Motor neuron (in vitro differentiated cells): ENCODE data around the gene JAKMIP3. TPM values are rescaled to one million over a fixed set of nuclear protein-coding genes. Genes with fewer than 3 reads are reported as not detected.

Source experiments
- ATAC-seq, 8 experiments: fragments of 200-7000 bp; cut with Tn5 transposase; replicated peaks in 6 of 8; 2 replicates each; pipeline ENCODE4 v1.8.0; 2021; ENCODE audit warnings: mild to moderate bottlenecking in 8 of 8, moderate library complexity in 8 of 8
- H3K27ac ChIP-seq, 2 donors: fragments of 250-450 bp; sonication (Bioruptor Pico); 2 replicates each; pipeline ENCODE4 v1.9.0; 2021; ENCODE audit warnings: antibody characterized with exemption in 2 of 2, mild to moderate bottlenecking in 2 of 2, moderate library complexity in 1 of 2
- H3K4me1 ChIP-seq, 2 donors: fragments of 250-450 bp; sonication (Bioruptor Pico); replicated peaks in 1 of 2; 2 replicates each; pipeline ENCODE4 v1.6.1; 2021; ENCODE audit warnings: antibody characterized with exemption in 2 of 2, mild to moderate bottlenecking in 2 of 2, moderate library complexity in 1 of 2
- H3K4me3 ChIP-seq, 5 donors: fragments of 250-450 bp; sonication (Bioruptor Pico); 2 replicates each; pipeline ENCODE4 v1.9.0; 2021; ENCODE audit warnings: antibody characterized with exemption in 5 of 5, mild to moderate bottlenecking in 5 of 5, moderate library complexity in 4 of 5
- WGBS, 10 experiments: fragments of 450-650 bp; shearing (Covaris generic); methylation state at CpG; one replicate each; pipeline ENCODE4 v1.0.0; 2022; 5-methylcytosine and 5-hydroxymethylcytosine counted together
- in situ Hi-C, 9 experiments: fragments of 400-800 bp; cut with MboI; loops; one replicate each; pipeline ENCODE4 v1.15.0; 2021; ENCODE audit warnings: low sequenced_read_pairs in 9 of 9, low pct_unique_long_range_greater_than_20kb in 2 of 9; ENCODE audit not compliant: unreplicated experiment in 9 of 9
- total RNA-seq, 8 experiments: library from RNA; unstranded; fragments of 300-600 nt; gene quantifications; 2 replicates each; pipeline versions ENCODE4 v1.2.3 to v1.2.4, GENCODE V29; 2022

JAKMIP3 gene
- total RNA-seq, 8 experiments from 2014 or later, result 0.38 to 1.7 (median 1.4) TPM

GRCh38 chr10:132062116-132062515 lies 3.6 kb upstream of the JAKMIP3 start:
- no peak for ATAC-seq
- Histone ChIP-seq H3K4me3 (no peak overlapping the region), H3K27ac (no peak overlapping the region), H3K4me1 (peaks cover 14 to 18% of the 10 kb centered on the region in 2 donors)
- in situ Hi-C loops, result no loop called here
- 50 to 100% (median 88%) methylated on average over 1 to 9 of the region's 11 CpGs; no CpG with 5 or more reads in 2 of the 10 experiments for WGBS, 10 experiments

- 18 to 92% (median 67%) methylated on average over 1 to 14 of the region's 17 CpGs; no CpG with 5 or more reads in 3 of the 10 experiments for WGBS, 10 experiments
- in situ Hi-C loops, result no loop called here
- H3K4me3 ChIP-seq, result no peak overlapping the region
- H3K4me1 ChIP-seq, result peaks cover 14 to 18% of the 10 kb centered on the region in 2 donors
- no peak for ATAC-seq
- no peak overlapping the region for H3K27ac ChIP-seq
These were observed 2.9 kb upstream of the JAKMIP3 start for GRCh38 chr10:132062641-132063390.

DNA sequence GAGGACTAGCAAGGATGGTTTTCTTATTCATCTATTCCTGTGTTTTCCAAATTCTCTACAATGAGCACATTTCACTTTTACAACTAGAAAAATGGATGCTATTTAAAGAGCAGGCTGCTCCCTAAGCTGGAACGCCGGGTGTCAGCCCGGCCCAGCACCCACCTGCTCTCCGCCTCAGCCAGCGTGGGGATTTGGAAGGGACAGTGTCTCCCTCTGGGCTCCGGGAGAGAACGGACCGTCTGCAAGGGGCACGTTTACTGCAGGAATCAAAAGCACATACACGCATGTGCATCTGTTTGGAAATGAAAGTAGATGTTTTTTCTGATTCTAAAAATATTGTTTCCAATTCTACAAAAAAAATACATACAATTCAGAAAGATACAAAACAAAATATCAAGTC lies 2.3 kb upstream of the JAKMIP3 start:
- no peak overlapping the region for H3K4me3 ChIP-seq
- WGBS, 10 experiments, result 53 to 100% (median 88%) methylated on average over 1 to 10 of the region's 10 CpGs; no CpG with 5 or more reads in 2 of the 10 experiments
- H3K27ac ChIP-seq, result no peak overlapping the region
- peaks cover 14 to 18% of the 10 kb centered on the region in 2 donors for H3K4me1 ChIP-seq
- no peak for ATAC-seq
- in situ Hi-C loops, result no loop called here

- no peak for ATAC-seq
- WGBS, 10 experiments, result 60 to 100% (median 87%) methylated on average over 2 to 13 of the region's 30 CpGs
- H3K4me3 ChIP-seq, result no peak overlapping the region
- H3K27ac ChIP-seq, result no peak overlapping the region
- in situ Hi-C loops, result no loop called here
- peaks cover 14 to 18% of the 10 kb centered on the region in 2 donors for H3K4me1 ChIP-seq
These were observed 1.5 kb upstream of the JAKMIP3 start for GRCh38 chr10:132064082-132064755.

GRCh38 chr10:132064771-132065437 lies 842 bp upstream of the JAKMIP3 start:
- WGBS, 10 experiments, result 60 to 100% (median 75%) methylated on average over 2 to 10 of the region's 24 CpGs; no CpG with 5 or more reads in 5 of the 10 experiments
- H3K27ac ChIP-seq, result no peak overlapping the region
- in situ Hi-C loops, result no loop called here
- no peak for ATAC-seq
- peak overlapping the region in 1 of 5 donors; percentile 30 for H3K4me3 ChIP-seq
- H3K4me1 ChIP-seq, result peaks cover 14 to 18% of the 10 kb centered on the region in 2 donors

GRCh38 chr10:132066186-132066585 lies 440 bp downstream of the JAKMIP3 start:
- Histone ChIP-seq H3K27ac (no peak overlapping the region), H3K4me3 (peak overlapping the region; percentile 2 to 30 (median 19)), H3K4me1 (peaks cover 13 to 14% of the 10 kb centered on the region in 2 donors)
- peak; percentile 4 to 74 (median 17) for ATAC-seq
- in situ Hi-C loops, result no loop called here
- 0 to 87% (median 8%) methylated on average over 1 to 8 of the region's 15 CpGs; no CpG with 5 or more reads in 3 of the 10 experiments for WGBS, 10 experiments

DNA sequence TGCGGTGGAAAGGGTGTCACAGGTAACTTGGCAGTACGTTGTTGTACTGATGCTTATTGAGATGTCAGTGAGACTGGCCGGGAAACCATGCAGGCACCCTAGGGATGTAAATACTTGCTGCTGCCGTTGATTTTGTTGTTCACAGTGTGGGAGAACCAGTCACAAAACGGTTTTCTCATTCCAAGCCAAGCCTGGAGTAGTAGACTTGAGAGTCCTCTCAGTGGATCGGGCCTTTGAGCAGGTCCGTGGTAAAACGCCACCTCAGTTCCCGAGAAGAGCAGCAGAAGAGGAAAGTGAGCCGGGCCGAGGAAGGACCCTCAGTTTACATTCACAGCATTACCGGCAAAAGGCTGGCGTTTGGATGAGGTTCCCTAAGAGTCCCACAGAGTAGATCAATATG lies 1.1 kb downstream of the JAKMIP3 start:
- in situ Hi-C loops, result no loop called here
- 70 to 90% (median 80%) methylated on average over 1 to 10 of the region's 13 CpGs; no CpG with 5 or more reads in 4 of the 10 experiments for WGBS, 10 experiments
- ATAC-seq, result no peak
- Histone ChIP-seq H3K27ac (no peak overlapping the region), H3K4me1 (peaks cover 13 to 14% of the 10 kb centered on the region in 2 donors), H3K4me3 (no peak overlapping the region)

DNA sequence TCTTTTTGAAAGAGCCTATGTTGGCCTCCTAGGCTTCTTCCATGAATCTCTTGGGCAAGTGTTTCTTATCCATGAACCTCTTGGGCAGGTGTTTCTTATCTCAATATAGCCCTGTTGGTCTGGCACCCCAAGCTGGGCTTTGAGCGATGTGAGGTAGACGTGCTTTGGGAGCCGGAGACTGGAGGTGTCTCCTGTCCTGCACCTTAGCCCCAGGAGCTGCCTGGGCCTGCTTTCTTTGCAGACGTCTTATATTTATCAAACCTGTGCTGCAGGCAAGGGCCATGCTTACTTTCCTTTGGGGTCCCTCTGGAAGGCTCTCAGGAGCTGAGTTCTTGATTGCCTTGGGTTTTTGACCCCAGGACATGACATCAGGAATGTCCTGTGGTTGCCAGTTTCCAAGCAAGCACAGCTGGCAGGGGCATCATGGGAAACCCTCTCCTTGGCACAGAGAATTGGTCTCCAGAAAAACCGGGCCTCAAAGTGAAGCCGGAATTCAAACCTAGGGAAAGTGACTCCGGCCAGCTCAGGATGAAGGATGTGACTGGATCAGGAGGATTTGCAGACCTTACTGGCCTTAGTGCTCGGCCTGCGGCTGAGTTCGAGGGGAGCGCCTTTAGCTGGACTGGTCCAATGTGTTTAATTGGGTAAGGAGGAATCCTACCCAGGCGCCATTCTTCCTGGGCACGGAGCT lies 2.8 kb downstream of the JAKMIP3 start:
- Histone ChIP-seq H3K4me3 (no peak overlapping the region), H3K4me1 (peaks cover 13 to 14% of the 10 kb centered on the region in 2 donors), H3K27ac (no peak overlapping the region)
- WGBS, 10 experiments, result 51 to 97% (median 95%) methylated on average over 4 to 10 of the region's 13 CpGs; no CpG with 5 or more reads in 5 of the 10 experiments
- in situ Hi-C loops, result no loop called here
- no peak for ATAC-seq

DNA sequence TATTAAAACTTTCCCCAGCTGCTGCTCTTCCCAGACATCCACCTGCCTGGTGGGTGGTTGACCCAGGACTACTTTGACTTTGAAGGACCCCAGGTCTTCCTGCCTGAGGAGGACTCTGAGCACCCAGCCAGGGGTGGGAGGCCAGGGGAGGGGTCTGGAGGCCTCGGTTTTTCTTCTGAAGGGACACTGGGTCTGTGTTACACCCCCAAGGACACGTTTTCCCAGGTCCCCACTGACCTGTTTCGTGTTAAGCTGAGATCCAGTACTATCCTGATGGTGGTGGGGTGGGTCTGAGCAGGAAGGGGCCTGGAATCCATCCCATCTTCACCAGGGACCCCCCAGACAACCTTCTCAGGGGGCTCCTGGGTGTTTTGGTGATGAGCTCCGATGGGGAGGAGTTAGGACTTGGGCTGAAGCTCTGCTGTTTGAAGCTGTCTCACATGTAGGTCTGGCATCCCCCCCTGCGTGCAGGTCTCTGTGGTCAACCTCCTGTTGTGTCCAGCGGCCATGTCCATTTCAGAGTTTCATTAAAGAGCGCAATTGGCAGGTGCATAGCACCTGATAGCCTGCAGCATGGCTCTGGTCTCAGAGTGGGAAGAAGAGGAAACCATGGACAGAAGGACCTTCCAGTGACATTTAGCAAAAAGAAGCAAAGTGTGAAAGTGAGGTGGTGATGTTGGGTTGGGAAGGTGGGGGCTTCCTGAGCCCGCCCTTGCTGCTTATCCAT lies 3.5 kb downstream of the JAKMIP3 start:
- in situ Hi-C loops, result no loop called here
- ATAC-seq, result no peak
- no peak overlapping the region for H3K4me3 ChIP-seq
- WGBS, 10 experiments, result 21 to 84% (median 72%) methylated on average over 3 to 7 of the region's 8 CpGs; no CpG with 5 or more reads in 5 of the 10 experiments
- H3K27ac ChIP-seq, result no peak overlapping the region
- peaks cover 13 to 14% of the 10 kb centered on the region in 2 donors for H3K4me1 ChIP-seq

- no peak overlapping the region for H3K4me3 ChIP-seq
- H3K27ac ChIP-seq, result no peak overlapping the region
- ATAC-seq, result no peak
- 50 to 100% (median 79%) methylated on average over 1 to 6 of the region's 7 CpGs; no CpG with 5 or more reads in 6 of the 10 experiments for WGBS, 10 experiments
- peaks cover 13 to 14% of the 10 kb centered on the region in 2 donors for H3K4me1 ChIP-seq
- in situ Hi-C loops, result no loop called here
These were observed 4.1 kb downstream of the JAKMIP3 start for GRCh38 chr10:132069849-132070182.

DNA sequence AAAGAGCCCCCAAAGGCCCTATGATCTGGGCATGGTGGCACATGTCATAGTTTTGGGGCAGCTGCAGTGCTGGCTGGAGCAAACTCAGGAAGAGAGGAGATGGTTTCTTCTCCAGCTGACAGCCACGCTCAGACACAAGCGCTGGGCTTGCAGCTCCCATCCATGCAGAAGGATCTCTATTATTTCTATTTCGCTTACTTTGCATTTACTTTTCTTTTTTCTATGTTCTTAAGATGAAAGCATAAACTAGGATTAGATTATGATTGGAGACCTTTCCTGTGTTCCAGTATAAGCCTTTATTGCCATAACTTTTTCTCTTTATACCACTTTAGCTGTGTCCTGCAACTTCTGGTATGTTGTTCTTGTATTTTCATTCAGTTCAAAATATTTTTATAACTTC lies 5.0 kb downstream of the JAKMIP3 start:
- H3K27ac ChIP-seq, result no peak overlapping the region
- in situ Hi-C loops, result no loop called here
- WGBS, 10 experiments, result 34 to 97% (median 71%) methylated on average over 1 to 3 of the region's 3 CpGs

GRCh38 chr10:132071667-132072066 lies 5.9 kb downstream of the JAKMIP3 start:
- 0 to 80% (median 70%) methylated on average over 1 to 3 of the region's 3 CpGs for whole genome bisulfite sequencing, 10 experiments

More for the DNA sequence above, 5.0 kb downstream of the JAKMIP3 start:
- ATAC-seq, result no peak
- Histone ChIP-seq H3K4me3 (no peak overlapping the region), H3K4me1 (peaks cover 8 to 9% of the 10 kb centered on the region in 2 donors)

More at GRCh38 chr10:132071667-132072066, 5.9 kb downstream of the JAKMIP3 start:
- in situ Hi-C loops, result no loop called here
- H3K4me3 ChIP-seq, result no peak overlapping the region
- H3K4me1 ChIP-seq, result no peaks in the 10 kb centered on the region
- H3K27ac ChIP-seq, result no peak overlapping the region
- no peak for ATAC-seq
